GM18505 (cell line): Measurements from ENCODE around the gene E2F4.

Experiments used
- ATAC-seq: cut with Tn5 transposase; IDR thresholded peaks from one replicate; pipeline ENCODE4 v1.9.1; 2021; ENCODE audit not compliant: unreplicated experiment
- POLR2A ChIP-seq: IDR thresholded peaks from 4 replicates; pipeline ENCODE4 v1.6.1; 2011; ENCODE audit warnings: borderline replicate concordance; ENCODE audit not compliant: insufficient read depth, insufficient read length; ENCODE audit errors: extremely low read depth

E2F4 gene

DNA sequence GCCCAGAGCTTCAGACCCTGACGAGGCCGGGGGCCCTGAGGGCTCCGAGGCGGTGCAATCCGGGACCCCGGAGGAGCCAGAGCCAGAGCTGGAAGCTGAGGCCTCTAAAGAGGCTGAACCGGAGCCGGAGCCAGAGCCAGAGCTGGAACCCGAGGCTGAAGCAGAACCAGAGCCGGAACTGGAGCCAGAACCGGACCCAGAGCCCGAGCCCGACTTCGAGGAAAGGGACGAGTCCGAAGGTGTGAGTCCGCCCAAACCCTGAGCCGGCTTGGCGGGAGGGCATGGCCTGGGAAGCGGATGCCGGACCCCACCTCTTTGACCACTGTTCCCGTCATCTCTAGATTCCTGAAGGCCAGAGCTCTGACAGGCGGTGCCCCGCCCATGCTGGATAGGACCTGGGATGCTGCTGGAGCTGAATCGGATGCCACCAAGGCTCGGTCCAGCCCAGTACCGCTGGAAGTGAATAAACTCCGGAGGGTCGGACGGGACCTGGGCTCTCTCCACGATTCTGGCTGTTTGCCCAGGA is 17.2 kb upstream of the E2F4 start:
- ATAC-seq: no peak
- TF ChIP-seq POLR2A: no peak

- no peak for ATAC-seq
Observed at GRCh38 chr16:67176662-67177061, 15.3 kb upstream of the E2F4 start.

GRCh38 chr16:67177743-67178699 is 13.9 kb upstream of the E2F4 start:
- ATAC-seq: no peak
- no peak for TF ChIP-seq POLR2A

More at GRCh38 chr16:67176662-67177061, 15.3 kb upstream of the E2F4 start:
- TF ChIP-seq POLR2A: no peak

- TF ChIP-seq POLR2A: no peak
- no peak for ATAC-seq
Observed at GRCh38 chr16:67179421-67180080, 12.4 kb upstream of the E2F4 start.

DNA sequence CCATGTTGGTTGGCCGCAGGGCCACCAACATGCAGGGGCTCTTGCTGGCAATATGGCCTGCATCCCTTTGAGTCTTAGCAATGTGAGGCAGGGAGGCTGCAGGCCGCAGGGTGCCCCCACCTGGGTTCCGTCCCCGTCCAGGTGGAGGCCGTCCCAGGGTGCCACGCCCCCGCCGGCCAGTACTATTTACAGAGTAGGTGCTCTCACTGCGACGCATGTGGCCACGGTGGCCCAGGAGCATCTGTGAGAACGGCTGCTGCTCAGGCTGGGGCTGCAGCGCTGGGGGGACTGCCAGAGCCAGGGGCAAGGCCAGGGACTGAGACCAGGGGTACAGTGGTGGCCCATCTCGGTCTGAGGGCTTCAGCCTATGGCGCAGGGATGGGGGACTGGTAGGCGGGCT is 11.8 kb upstream of the E2F4 start:
- ATAC-seq: no peak
- no peak for TF ChIP-seq POLR2A

GRCh38 chr16:67181346-67181745 is 10.6 kb upstream of the E2F4 start:
- no peak for TF ChIP-seq POLR2A
- no peak for ATAC-seq

GRCh38 chr16:67182288-67182687 is 9.7 kb upstream of the E2F4 start:
- TF ChIP-seq POLR2A: no peak
- ATAC-seq: no peak

GRCh38 chr16:67183284-67183626 is 8.7 kb upstream of the E2F4 start:
- peak; percentile 47 for TF ChIP-seq POLR2A
- ATAC-seq: no peak

DNA sequence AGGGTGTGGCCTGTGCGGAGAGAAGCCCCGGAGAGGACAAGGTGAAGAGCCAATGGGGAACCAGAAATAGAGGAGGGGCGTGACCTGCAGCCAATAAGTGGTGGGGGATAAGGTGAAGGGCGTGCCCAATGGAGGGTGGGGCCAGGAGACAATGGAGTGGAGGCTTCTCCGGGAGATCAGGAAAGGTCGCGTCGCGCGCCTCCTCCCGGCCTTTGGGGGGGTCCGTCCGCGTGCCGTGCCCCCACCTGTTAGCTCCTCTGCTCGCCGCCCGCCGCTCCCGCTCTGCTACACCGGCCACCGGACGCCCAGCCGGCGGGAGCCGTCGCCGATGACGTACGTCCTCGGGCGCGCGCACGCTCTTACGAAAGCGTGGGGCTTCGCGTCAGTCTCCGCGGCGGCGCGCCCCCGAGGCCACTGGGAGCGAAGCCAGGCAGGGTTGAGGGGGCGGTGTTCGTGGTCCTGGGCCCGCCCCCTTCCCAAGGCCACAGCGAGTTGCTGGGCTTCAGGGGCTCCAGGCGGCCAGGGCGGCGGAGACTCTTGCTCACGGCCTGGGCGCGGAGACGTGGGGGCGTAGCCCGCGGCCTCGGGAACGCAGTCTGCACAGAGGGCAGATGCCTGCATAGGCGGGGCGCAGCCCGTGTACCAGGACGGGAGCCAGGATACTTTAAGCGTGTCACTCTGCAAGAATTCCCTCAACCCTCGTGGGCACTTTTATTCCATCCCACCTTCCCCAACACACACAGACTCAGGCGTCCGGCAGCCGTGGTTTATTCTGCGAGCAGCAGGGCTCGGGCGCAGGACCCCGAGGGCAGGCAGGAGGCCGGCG is 8.1 kb upstream of the E2F4 start, which contains the start of gene MATCAP1:
MATCAP1 (minus strand) TSS at position 337 of the 826 bp plus-strand sequence. CDS start 3,353 bp downstream, outside the sequence.
- TF ChIP-seq POLR2A: peak; percentile 56
- ATAC-seq: peak; percentile 90

GRCh38 chr16:67184453-67184994 is 7.4 kb upstream of the E2F4 start:
- no peak for TF ChIP-seq POLR2A
- ATAC-seq: peak; percentile 20

- TF ChIP-seq POLR2A: no peak
- ATAC-seq: no peak
Observed at GRCh38 chr16:67184995-67185650, 6.8 kb upstream of the E2F4 start.

DNA sequence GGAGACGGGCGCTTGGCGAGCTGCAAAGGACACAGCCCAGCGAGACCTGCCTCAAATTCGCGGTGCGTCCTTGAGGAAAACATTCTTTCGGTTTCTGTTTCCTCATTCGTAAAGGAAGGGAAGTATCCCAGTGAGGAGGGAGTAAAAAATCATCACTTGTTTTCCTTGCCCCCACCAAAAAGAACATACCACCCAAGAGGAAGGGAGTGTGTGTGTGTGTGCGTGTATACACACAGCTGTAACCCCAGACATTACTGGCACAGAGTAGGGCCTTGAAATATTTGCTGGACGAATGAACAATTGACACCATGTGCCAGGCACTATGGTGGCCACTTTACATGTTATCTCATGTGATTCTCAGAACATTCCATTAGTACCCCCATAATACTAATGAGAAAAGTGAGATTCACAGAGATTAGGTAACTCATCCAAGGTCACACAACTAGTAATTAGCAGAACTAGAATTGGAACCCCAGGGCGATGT is 6.3 kb upstream of the E2F4 start:
- ATAC-seq: no peak
- no peak for TF ChIP-seq POLR2A
